GM12878 (cell line): ENCODE measurements around the gene DGKB. TPM values are rescaled to one million over a fixed set of nuclear protein-coding genes. Genes with fewer than 3 reads are reported as not detected.

Experiments used
- ATAC-seq: fragments of 200-7000 bp; cut with Tn5 transposase; 3 replicates; pipeline ENCODE4 v1.9.1; 2020; ENCODE audit warnings: mild to moderate bottlenecking, moderate library complexity
- BruUV-seq: library from RNA; stranded (reverse); fragments of 400-500 nt; replicated peaks from 2 replicates; lab custom pipeline; 2021; lab: Mats Ljungman, UMichigan
- CTCF ChIA-PET: fragments of 300-600 bp; sonication (Branson Sonifier 250); formaldehyde crosslinking; extraction: SDS; loops from one replicate; lab custom pipeline; 2021; ENCODE audit warnings: inconsistent platforms; lab: Yijun Ruan, JAX
- POLR2A ChIA-PET: fragments of 350-600 bp; formaldehyde crosslinking; extraction: SDS; loops from one replicate; lab custom pipeline; 2021; ENCODE audit warnings: inconsistent platforms; lab: Charles Lee
- RAD21 ChIA-PET: fragments of 300-600 bp; sonication (Branson Sonifier 250); formaldehyde crosslinking; loops from one replicate; lab custom pipeline; 2023; ENCODE audit warnings: antibody characterized with exemption; ENCODE audit not compliant: unreplicated experiment; lab: Charles Lee
- SMC1A ChIA-PET: fragments of 300-600 bp; sonication (Branson Sonifier 250); formaldehyde crosslinking; loops from one replicate; lab custom pipeline; 2023; ENCODE audit not compliant: unreplicated experiment, uncharacterized antibody; lab: Charles Lee
- DNase-seq: peaks from one replicate; pipeline ENCODE4 v3.0.0-alpha.2; 2011; ENCODE audit warnings: low read depth, low spot score
- FAIRE-seq: peaks from 3 replicates; lab custom pipeline; 2011; peaks lifted over from hg19 to GRCh38; lab: Jason Lieb, UNC
- H2AFZ ChIP-seq: 2 replicates; pipeline ENCODE4 v1.6.0; 2011; ENCODE audit warnings: low read depth, low read length, control low read depth; ENCODE audit not compliant: control insufficient read depth
- H3K27ac ChIP-seq: 2 replicates; pipeline ENCODE4 v1.5.1; 2011; ENCODE audit warnings: control low read depth; ENCODE audit not compliant: control insufficient read depth, insufficient read depth
- H3K27me3 ChIP-seq, 2 experiments: replicated peaks in 1 of 2; 2 replicates each; pipeline versions ENCODE4 v1.6.0 to v1.6.1; 2011; ENCODE audit warnings: low read length in 1 of 2; ENCODE audit not compliant: control insufficient read depth in 2 of 2, insufficient read depth in 2 of 2
- H3K36me3 ChIP-seq, 2 experiments: 2 replicates each; pipeline ENCODE4 v1.5.1; 2011; ENCODE audit warnings: low read length in 1 of 2; ENCODE audit not compliant: control insufficient read depth in 2 of 2, insufficient read depth in 2 of 2
- H3K4me1 ChIP-seq: 2 replicates; pipeline ENCODE4 v1.6.1; 2011; ENCODE audit warnings: mild to moderate bottlenecking, low read length, moderate library complexity, mixed read lengths; ENCODE audit not compliant: control insufficient read depth, insufficient read depth
- H3K4me2 ChIP-seq: 2 replicates; pipeline ENCODE4 v1.6.0; 2011; ENCODE audit warnings: control low read depth; ENCODE audit not compliant: control insufficient read depth, insufficient read depth
- H3K4me3 ChIP-seq: fragments of 200-600 bp; sonication (generic); 2 replicates; pipeline ENCODE4 v1.5.1; 2016
- H3K79me2 ChIP-seq: 2 replicates; pipeline ENCODE4 v1.6.0; 2011; ENCODE audit warnings: low read length; ENCODE audit not compliant: control insufficient read depth, insufficient read depth
- H3K9ac ChIP-seq: 2 replicates; pipeline ENCODE4 v1.8.0; 2011; ENCODE audit warnings: low read length, control low read depth, mixed read lengths; ENCODE audit not compliant: control insufficient read depth, insufficient read depth
- H3K9me3 ChIP-seq: replicated peaks from 3 replicates; pipeline ENCODE4 v1.5.1; 2011; ENCODE audit warnings: mild to moderate bottlenecking, low read length; ENCODE audit not compliant: control insufficient read depth, insufficient read depth
- H4K20me1 ChIP-seq: 2 replicates; pipeline ENCODE4 v1.6.0; 2011; ENCODE audit not compliant: control insufficient read depth, insufficient read depth
- BCLAF1 ChIP-seq: fragments of 450-650 bp; IDR thresholded peaks from 2 replicates; pipeline ENCODE4 v1.6.1; 2017; ENCODE audit warnings: antibody characterized with exemption, mild to moderate bottlenecking, moderate library complexity
- PBX3 ChIP-seq: IDR thresholded peaks from 2 replicates; pipeline ENCODE4 v1.6.1; 2011; ENCODE audit warnings: mild to moderate bottlenecking, low read depth, low read length, moderate library complexity; ENCODE audit not compliant: insufficient replicate concordance
- POU2F2 ChIP-seq: IDR thresholded peaks from 3 replicates; pipeline ENCODE4 v1.6.1; 2011; ENCODE audit warnings: low read depth, mild to moderate bottlenecking, low read length, borderline replicate concordance
- RB1 ChIP-seq: fragments of 450-650 bp; formaldehyde crosslinking; IDR thresholded peaks from 2 replicates; pipeline ENCODE4 v1.6.1; 2017; ENCODE audit warnings: mild to moderate bottlenecking, borderline replicate concordance
- SMAD5 ChIP-seq: IDR thresholded peaks from 2 replicates; pipeline ENCODE4 v1.6.1; 2016; ENCODE audit warnings: antibody characterized with exemption, low read depth
- STAT1 ChIP-seq: fragments of 450-650 bp; conservative IDR thresholded peaks from 2 replicates; pipeline ENCODE4 v1.6.1; 2014; ENCODE audit warnings: antibody characterized with exemption, mild to moderate bottlenecking
- in situ Hi-C: fragments of 300-500 bp; cut with MboI; formaldehyde crosslinking; loops from 9 replicates; pipeline ENCODE4 v1.14.3; 2018; ENCODE audit warnings: mixed read lengths
- intact Hi-C: fragments of 100-400 bp; cut with micrococcal nuclease; formaldehyde crosslinking; loops from one replicate; pipeline ENCODE4 v1.14.2; 2022; ENCODE audit not compliant: unreplicated experiment
- polyA plus RNA-seq, 11 experiments: library from polyadenylated mRNA; depleted of rRNA in 4 of 11; unstranded in 6 of 11; stranded (reverse) in 5 of 11; fragments of >200 nt; fragmentation: Nextera tagmentation in 4 of 11; fragmentation: Illumina TruSeq in 1 of 11; extraction: Ambion mirVana in 4 of 11; extraction: Trizol in 1 of 11; gene quantifications; 1 replicate in 1 of 11; 2 replicates in 10 of 11; pipeline versions ENCODE4 v1.2.1 to v1.2.3, GENCODE V29; 2011 to 2016; ENCODE audit warnings: inconsistent platforms in 2 of 11, missing spikeins in 2 of 11, low read depth in 1 of 11
- total RNA-seq, 4 experiments: library from RNA; depleted of rRNA in 3 of 4; stranded (reverse); fragments of >200 nt in 3 of 4; fragmentation: Illumina TruSeq in 1 of 4; extraction: Trizol in 1 of 4; gene quantifications; 2 replicates each; pipeline versions ENCODE4 v1.2.1 to v1.2.3, GENCODE V29; 2013 to 2021

DGKB gene
- total and polyA plus RNA-seq, 10 of the 15 experiments (the other 5 are each of a cell fraction or from before 2014, with no cell fraction given): 0.02 to 0.10 (median 0.04) TPM; not detected in 6

GRCh38 chr7:14395860-14396259 lies 506.7 kb downstream of the DGKB start:
- Histone ChIP-seq H4K20me1 (no peaks in the 10 kb centered on the region), H3K9ac (no peak overlapping the region), H3K4me2 (no peak overlapping the region), H3K36me3 (no peaks in the 10 kb centered on the region), H3K27ac (no peak overlapping the region), H3K4me3 (no peak overlapping the region), H3K4me1 (no peaks in the 10 kb centered on the region), H3K79me2 (no peaks in the 10 kb centered on the region)
- ChIA-PET SMC1A (interaction anchor here (0.5 to 1.3 kb wide), 2 partner anchors 18 to 1669 kb away, joined by 3 read pairs; no protein-coding TSS in a partner anchor), CTCF (no interaction called here), RAD21 (no interaction called here), POLR2A (no interaction called here)
- in situ Hi-C loops: no loop called here
- ATAC-seq: no peak
- no peak for FAIRE-seq
- intact Hi-C loops: no loop called here
- no peak for TF ChIP-seq BCLAF1
- no peak for TF ChIP-seq RB1
- TF ChIP-seq POU2F2: no peak
- no peak for TF ChIP-seq SMAD5
- no peak for TF ChIP-seq PBX3
- TF ChIP-seq STAT1: no peak
- TF ChIP-seq, all 136 proteins: peak for 0
- H3K27me3 ChIP-seq: no peaks in the 10 kb centered on the region
- no TSS peak for BruUV-seq
- DNase-seq: no peak
- H3K9me3 ChIP-seq: no peaks in the 10 kb centered on the region
- H2AFZ ChIP-seq: no peak overlapping the region
